Stimulated activated CD8-positive, alpha-beta memory T cell treated with anti-CD3 and anti-CD28 coated beads, Interleukin-4, amount 100 ng/mL, for 4 hours (primary cell): Measurements from ENCODE around the gene MKNK1.
"Not testable (repeated sequence)": the region's sequence is repeated elsewhere in the genome, so short reads cannot be mapped to it uniquely, and the experiment has no call there.

Source experiments
- DNase-seq, 2 donors: peaks; one replicate each; pipeline ENCODE4 v3.0.0-alpha.2; 2020; ENCODE audit warnings: low read depth in 2 of 2, low spot score in 1 of 2

The MKNK1 gene

DNA sequence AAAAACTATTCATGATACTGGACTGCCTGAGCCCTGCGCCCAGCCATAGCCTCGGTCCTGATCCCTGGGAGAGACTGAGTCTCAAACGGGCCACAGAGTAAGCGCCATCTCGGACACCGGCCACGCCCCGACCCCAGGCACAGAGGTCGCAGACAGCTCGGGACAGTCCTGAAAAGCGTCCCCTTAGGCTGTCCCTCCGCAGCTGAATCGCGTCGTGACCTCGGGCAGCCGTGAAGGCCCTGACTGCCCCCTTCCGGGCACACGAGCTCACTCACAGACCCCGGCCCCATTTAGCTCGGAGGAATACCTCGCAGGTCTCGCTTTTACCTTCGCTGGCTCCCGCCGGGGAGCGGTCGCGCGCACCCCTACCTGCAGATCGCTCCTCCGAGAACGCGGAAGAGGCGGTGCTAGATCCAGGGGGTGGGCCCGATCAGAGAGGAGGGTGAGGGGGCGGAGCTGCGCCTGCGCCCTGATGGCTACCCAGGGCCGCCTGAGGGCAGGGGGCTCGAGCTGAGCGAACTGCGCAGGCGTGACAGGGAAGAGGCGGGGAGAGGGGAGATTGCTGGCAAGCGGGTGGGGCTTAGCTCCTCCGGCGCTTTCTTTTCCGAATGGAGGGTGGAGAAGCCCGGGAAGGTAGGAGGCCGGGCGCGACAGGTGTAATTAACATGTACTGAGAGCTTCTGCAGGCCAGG lies at the start of gene MKNK1:
Gene MKNK1 (minus strand): TSS at position 411 of the 692 bp plus-strand sequence. CDS start 20,941 bp downstream, outside the sequence.
- peak; percentile 94 to 95 for DNase-seq

DNA sequence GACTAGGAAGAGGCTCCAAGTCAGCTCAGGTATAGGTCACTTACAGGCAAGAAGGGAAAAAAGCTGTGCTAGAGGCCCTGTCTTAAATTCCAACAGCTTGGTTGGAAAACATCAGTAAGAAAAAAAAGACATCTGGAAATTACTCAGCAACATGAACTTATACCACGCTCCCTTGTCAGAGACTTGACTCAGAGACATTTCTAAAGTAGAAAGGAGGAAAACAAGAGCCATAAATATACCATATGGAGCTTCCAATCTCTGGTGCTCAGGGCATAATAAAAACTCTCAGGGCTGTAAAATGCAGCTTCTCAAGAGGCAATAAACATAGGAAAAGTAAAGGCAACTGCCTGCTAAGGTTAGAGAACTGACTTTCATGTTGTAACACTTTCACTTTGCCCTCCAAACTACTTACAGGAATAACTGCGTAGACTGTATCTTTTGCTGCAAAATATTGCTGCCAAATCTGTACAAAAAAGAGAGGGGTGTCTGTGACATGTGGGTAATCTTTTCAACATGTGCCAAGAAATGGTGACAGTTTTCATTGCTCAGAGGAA lies 49.4 kb upstream of the MKNK1 start:
- no peak for DNase-seq

DNA sequence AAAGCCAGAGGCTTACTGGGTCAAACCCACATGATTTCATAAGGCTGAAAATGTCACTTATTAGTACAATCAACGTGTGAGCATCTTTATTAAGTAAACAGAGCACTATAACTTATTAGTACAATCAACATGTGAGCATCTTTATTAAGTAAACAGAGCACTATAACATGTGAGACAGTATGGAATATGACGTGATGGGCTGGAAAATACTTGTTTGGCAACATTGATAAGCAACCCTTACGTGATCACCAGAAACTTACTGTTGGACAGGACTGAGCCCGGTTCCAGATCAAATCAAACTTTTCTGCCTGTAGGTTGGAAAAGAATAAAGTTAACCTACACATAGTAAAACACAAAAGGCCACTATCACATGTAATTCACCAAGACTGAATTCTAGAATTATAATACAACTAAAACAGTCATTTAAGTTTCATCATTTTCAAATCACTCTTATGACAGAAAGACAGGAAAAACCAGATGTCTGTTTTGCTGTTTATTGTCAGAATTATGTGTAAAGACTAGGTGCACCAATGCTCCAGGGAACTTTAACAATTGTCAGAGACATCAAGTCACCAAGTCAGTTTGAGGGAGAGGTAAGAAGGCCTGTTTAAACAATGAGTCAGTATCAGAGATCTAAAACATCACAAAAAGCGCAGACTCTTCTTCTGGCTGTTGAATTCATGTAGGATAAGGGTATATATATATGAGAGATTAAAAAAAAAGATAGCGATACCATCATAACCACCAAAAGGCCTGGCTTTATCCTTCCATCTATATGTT lies 48.4 kb upstream of the MKNK1 start:
- DNase-seq, result no peak

DNA sequence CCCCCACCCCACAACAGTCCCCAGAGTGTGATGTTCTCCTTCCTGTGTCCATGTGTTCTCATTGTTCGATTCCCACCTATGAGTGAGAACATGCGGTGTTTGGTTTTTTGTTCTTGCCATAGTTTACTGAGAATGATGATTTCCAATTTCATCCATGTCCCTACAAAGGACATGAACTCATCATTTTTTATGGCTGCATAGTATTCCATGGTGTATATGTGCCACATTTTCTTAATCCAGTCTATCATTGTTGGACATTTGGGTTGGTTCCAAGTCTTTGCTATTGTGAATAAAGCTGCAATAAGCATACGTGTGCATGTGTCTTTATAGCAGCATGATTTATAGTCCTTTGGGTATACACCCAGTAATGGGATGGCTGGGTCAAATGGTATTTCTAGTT lies 47.1 kb upstream of the MKNK1 start:
- not testable (repeated sequence) for DNase-seq

DNA sequence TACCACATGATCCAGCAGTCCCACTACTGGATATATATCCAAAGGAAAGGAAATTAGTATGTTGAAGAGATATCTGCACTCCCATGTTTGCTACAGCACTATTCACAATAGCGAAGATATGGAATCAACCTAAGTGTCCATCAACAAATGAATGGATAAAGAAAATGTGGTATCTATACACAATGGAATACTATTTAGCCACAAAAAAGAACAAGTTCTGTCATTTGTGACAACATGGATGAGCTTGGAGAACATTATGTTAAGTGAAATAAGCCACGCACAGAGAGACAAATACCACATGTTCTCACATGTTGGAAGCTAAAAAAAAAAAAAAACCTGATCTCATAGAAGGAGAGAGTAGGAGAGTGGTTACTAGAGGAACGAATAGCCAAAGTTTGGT lies 46.4 kb upstream of the MKNK1 start:
- DNase-seq, result no peak

DNA sequence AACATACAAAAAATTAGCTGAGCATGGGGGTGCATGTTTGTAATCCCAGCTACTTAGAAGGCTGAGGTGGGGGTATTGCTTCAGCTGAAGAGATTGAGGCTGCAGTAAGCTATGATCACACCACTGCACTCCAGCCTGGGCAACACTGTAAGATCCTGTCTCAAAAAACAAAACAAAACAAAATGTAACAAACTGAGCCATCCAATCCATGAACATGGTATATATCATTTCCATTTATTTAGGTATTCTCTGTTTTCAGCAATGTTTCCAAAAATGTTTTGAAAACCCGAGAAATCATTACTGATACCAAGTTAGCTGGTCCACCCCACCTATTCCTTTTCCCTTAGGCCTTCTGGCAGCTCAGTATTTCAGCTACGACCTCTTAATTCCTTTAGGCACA lies 45.7 kb upstream of the MKNK1 start:
- DNase-seq, result no peak

DNA sequence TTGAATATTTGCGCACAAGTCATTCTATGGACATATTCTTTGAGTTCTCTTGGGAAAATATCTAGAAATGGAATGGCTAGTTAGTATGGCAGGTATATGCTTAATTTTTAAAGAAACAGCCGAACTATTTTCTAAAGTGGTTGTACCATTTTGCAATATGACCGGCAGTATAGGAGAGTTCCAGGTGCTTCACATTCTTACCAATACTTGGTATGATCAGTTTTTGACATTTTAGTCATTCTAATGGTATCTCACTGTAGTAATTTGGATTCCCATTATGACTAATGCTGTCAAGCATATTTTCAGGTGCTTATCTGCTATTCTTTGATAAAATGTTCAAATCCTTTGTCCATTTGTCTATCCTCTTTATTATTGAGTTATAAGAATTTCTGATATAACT lies 43.5 kb upstream of the MKNK1 start:
- no peak for DNase-seq

DNA sequence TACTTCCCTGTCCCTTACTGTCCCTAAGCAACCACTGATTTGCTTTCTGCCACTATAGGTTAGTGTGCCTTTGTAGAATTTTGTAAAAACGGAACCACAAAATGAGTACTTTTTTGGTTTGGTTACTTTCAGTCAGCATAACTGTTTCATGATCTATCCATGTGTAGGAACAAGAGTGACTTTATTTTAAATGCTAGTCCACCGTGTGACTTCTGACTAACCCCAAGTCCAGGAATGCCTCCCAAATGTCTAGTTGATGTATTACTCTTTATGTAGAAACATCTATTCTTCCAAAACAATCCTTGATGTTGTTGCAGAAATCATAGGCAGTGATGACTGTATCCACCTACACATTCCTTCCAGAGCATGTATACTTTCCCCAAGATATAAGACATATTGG lies 42.8 kb upstream of the MKNK1 start:
- no peak for DNase-seq

DNA sequence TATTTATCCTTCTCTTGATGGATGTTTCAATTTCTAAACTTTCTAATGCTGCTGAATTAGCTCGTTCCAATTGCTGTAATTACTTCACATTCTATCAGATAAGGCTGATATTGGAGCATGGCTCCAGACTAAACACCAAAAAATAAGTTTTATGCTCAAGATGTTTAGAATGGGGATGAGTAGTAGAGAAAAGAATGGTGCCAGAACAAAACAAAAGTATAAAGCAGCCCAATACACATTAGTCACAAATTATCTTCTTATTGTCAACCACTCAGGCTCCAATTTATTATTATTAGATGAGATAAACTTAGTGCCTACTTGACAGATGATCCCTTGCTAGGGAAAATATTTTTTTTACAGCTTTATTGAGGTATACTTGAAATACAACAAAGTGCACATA lies 42.3 kb upstream of the MKNK1 start:
- no peak for DNase-seq

DNA sequence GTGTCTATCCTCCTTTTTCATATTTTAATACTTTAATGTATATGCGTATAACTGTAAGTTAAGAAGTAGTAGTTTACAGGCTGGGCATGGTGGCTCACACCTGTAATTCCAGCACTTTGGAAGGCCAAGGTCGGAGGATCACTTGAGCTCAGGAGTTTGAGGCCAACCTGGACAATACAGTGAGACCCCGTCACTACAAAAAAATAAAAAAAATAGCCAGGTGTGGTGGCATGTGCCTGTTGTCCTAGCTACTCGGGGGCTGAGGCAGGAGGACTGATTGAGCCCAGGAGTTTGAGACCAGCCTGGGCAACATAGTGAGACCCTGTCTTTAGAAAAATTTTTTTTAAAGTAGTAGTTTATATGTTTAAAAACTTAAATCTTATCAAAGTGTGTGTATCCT lies 41.7 kb upstream of the MKNK1 start:
- no peak for DNase-seq

DNA sequence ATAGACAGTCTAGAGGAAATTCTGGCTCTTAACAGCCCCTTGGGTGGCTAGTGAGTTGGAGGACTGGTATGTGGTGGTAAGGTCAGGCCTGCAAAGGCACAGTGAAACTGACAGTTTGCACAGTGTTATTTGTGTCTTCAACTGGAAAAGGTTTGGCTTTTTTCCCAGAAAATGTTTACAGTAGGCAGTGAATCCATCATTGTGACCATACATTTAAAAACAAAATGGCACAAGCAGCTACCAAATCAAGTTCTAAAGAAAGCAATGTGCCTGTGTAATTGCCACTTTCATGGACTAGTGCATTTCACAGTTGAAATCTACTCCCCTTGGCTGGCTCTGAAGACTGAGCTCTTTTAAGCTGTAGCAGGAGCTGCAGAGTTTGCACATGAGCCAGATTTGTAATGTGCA lies 39.3 kb upstream of the MKNK1 start:
- DNase-seq, result no peak

DNA sequence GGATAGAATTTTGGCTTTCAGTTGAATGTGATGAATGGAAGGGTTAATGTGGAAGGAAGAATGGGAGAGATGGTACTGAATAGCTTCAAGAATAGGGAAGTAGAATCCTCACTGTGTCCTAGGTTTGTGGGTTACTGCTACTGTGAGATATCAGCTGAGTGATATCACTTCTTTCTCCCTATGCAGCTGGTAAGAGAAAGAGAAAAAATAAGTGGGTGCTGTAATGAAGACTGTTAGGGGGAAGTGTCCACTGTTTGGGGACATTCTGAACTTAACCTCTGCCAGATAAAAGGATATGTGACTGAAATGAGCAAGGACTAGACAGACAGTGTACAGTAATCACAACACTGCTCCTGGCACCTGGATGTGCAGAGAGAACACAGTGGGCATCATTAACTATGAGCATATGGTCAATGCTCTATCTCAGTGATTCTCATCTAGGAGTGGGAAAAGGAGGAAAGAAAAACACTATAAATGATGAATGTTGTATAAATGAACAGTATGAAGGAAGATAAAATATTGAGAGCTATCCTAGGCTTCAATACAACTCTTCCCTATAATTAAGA lies 38.1 kb upstream of the MKNK1 start:
- no peak for DNase-seq

DNA sequence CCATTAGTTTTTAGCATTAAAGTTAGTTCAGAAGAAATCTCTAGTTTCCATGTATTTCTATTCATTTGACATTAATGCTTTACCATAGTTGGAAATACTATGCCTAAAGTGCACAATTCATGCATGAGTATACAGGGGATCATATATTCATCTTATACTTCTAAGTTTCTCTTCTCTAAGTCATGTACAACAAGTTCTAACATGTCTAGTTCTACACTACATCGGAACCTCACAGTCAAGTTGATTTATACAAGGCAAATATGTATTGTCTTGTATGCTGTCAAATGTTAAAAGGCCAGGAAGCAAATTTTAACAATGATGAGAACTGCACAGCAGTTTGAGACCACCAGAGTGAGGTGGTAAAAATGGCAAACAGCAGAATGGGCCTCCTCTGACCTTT lies 35.5 kb upstream of the MKNK1 start:
- DNase-seq, result no peak

DNA sequence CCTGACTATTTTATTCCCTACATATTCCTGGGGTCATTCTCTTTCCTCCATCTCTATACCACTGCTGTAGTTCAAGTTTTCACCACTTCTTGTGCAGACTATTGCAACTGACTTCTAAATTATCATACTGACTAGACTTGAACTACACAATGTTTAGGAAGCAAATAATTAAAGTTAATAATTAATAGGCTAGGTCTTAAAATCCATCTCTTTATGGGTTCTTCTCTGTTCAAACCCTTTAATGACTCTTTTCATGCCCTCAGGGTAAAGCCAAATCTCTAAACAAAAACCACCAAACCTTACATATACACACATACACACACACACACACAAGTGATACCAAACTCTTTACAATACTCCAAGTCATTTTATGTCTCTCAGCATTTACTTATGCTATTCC lies 34.9 kb upstream of the MKNK1 start:
- DNase-seq, result no peak

DNA sequence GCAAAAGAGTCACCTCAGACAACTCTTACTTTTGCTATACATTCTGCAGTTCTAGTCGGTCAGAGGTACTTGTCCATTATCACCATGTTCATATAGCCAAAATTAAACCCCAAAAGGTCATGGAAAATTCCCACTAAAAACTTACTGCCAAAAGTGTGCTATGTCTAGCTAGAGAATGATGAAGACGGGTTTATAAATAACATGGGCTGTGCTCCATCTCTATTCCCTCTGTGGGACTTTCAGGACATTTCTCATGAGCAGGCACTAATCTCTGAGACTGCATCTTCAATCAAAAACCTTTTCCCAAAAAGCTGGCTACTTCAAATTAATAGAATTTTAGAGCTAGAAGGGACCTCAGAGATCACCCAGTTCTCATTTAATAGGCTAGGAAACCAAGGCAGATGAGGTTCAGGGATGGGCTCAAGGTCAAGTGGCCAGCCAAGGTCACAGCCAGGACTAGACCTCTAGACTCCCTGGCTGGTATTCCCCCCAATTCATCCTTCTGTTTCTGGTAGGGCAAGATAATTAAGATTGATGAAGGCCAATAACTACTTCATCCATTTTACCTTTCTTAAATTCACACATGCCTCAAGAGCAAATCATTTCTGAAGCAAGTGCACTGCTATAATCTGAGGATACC lies 33.5 kb upstream of the MKNK1 start:
- no peak for DNase-seq

DNA sequence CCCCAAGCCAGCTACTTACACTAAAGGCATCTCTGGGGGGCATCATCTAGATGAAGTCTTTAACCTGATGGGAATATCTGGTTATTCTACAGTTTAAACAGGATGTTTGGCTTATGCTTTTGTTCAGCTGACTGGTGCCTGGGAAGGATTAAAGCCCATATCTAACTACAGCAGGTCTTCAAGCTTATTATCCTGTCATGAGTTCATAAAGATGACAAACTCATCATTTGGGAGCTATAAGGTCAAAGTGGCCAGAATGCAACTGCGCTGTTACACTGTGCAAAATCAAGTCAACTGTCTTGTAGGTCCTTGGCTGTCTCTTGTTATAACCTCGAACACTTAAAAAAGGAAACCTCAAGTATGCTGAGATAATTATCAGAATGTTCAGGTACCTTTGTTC lies 31.1 kb upstream of the MKNK1 start:
- DNase-seq, result no peak

DNA sequence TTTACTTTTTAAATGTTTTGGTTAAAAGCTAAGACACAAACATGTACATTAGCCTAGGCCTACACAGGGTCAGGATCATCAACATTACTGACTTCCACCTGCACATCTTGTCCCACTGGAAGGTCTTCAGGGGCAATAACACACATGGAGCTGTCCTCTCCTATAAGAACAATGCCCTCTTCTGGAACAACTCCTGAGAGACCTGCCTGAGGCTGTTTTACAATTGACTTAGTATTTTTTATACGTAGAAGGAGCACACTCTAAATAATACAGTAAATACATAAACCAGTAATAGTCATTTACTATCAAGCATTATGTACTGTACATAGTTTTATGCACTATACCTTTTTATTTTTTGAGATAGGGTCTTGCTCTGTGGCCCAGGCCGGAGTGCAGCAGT lies 26.7 kb upstream of the MKNK1 start:
- no peak for DNase-seq

DNA sequence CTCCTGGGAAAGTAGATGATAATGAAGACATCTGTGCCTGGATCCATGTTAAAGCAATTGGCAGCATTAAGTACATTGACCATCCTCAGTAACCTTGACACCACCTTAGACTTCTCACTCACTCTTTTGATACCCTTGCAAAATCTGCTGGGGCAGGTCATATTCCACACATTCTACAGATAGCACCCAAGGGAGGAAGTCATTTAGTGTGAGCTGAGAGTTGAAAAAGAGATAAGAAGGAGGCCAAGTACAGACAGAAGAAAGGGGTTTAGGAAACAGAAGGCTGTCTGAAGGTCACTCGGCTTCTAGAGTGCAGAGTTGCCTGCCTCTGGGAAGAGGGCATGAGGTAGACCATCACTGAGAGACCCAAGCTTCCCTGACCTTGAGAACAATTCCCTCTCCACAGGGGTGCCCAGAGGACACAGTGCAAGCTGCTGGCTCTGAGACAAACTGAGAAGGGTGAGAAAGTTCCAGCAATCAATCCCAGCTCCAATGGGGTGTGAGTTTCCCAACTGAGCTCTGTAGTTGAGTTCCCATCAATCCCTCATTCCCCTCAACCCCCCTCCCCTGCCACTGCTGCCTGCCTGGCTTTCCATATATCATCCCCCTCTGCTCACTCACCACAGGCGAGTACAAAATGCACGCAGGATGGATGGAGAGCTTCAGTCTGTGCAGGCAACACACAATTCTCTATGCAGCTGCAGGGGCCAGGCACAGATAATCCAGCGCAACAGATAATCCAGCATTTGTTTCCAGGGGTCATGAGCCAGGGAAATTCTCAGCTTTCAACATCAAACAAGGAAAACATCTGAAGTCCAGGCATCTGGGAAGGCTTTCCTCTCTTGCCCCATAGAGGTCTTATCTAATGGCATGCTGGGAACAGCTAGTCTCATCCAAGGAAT lies 19.9 kb upstream of the MKNK1 start:
- DNase-seq, result no peak

DNA sequence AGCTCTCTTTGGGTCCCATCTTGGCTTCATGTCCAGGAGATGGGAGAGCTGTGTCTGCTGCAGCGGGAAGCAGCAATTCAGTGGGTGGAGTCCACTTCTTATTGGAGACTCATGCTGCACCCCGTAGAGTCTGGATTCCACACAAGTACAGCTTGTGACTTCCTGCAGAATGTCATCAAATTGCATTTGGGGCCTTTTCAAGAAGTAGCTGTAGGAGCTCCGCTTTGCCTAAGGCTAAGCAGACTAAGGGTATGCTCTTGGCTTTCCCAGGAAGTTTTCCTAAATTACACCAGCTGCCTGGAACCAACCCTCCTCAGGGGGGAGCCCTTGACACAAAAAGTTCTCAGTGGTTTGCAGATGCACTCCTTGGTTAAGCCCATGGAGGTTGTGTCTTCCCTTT lies 18.3 kb upstream of the MKNK1 start:
- DNase-seq, result no peak

DNA sequence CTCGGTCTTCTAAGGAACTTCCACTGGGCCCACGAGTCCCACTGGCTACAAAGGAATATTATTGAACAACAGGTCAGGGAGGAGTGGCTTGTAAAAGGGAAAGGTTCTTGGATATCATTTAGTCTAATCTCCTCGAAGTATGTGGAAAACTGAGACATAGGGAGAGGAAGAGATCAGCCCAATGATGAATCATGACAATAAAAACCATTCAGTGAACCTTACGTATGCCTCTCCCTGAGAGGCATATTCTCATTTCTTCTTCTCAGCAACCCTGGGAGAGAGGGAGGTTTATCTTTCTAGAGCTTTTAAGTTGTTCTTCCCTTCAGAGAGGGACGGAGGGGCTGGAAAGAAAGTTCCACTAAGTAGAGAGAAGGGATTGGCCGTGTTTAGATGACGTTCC lies 17.9 kb upstream of the MKNK1 start:
- DNase-seq, result no peak
